ENCODE measurements around the gene HOMER1. TPM values are rescaled to one million over a fixed set of nuclear protein-coding genes. Genes with fewer than 3 reads are reported as not detected.

Gene HOMER1
- total and polyA plus RNA-seq, 2 of the 13 experiments (the other 11 are each of a cell fraction or from before 2014, with no cell fraction given) = 5.3 to 24.8 TPM

GRCh38 chr5:79546782-79547428 is 33.0 kb upstream of the HOMER1 start (continued):
- peak; percentile 64; the same call in 1 of the 2 replicates for TF ChIP-seq SIX4 (CRISPR knock-in tag; IDR thresholded peaks at IDR 0.05)
- no peak for TF ChIP-seq ZFYVE20 (CRISPR knock-in tag; IDR thresholded peaks at IDR 0.05; ENCODE audit: borderline replicate concordance, low read depth)
- TF ChIP-seq, protein P1, sequence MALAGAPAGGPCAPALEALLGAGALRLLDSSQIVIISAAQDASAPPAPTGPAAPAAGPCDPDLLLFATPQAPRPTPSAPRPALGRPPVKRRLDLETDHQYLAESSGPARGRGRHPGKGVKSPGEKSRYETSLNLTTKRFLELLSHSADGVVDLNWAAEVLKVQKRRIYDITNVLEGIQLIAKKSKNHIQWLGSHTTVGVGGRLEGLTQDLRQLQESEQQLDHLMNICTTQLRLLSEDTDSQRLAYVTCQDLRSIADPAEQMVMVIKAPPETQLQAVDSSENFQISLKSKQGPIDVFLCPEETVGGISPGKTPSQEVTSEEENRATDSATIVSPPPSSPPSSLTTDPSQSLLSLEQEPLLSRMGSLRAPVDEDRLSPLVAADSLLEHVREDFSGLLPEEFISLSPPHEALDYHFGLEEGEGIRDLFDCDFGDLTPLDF (CRISPR knock-in tag; IDR thresholded peaks at IDR 0.05) = no peak
- peak; percentile 89 for TF ChIP-seq FOXO1 (CRISPR knock-in tag; IDR thresholded peaks at IDR 0.05)
- no peak for TF ChIP-seq NFE2L1 (CRISPR knock-in tag; IDR thresholded peaks at IDR 0.05; ENCODE audit: borderline replicate concordance)
- peak; percentile 82 for TF ChIP-seq GATAD2A (CRISPR knock-in tag; IDR thresholded peaks at IDR 0.05)
- TF ChIP-seq EP300 (IDR thresholded peaks at IDR 0.05; ENCODE audit: low read depth in 2 of 2, low read length in 2 of 2) = peak in 1 of 2 experiments; percentile 80; a peak in 2 of 4 replicates
- TF ChIP-seq EP300 (CRISPR knock-in tag; IDR thresholded peaks at IDR 0.05; ENCODE audit: borderline replicate concordance) = no peak; the same call in 1 of the 2 replicates
- no peak for TF ChIP-seq RFX3 (CRISPR knock-in tag; IDR thresholded peaks at IDR 0.05)
- 0 out of 2 replicates have a peak, but pooled peaks have one; percentile 26 for TF ChIP-seq SMYD3 (CRISPR knock-in tag; IDR thresholded peaks at IDR 0.05)
- no peak for TF ChIP-seq ZSCAN22 (CRISPR knock-in tag; IDR thresholded peaks at IDR 0.05)
- no peak for TF ChIP-seq IRX3 (CRISPR knock-in tag; IDR thresholded peaks at IDR 0.05; ENCODE audit: borderline replicate concordance, low read depth)
- TF ChIP-seq, protein P2, sequence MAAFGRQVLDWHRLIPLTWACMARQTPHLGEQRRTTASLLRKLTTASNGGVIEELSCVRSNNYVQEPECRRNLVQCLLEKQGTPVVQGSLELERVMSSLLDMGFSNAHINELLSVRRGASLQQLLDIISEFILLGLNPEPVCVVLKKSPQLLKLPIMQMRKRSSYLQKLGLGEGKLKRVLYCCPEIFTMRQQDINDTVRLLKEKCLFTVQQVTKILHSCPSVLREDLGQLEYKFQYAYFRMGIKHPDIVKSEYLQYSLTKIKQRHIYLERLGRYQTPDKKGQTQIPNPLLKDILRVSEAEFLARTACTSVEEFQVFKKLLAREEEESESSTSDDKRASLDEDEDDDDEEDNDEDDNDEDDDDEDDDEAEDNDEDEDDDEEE (CRISPR knock-in tag; IDR thresholded peaks at IDR 0.05) = no peak
- no peak for TF ChIP-seq ZNF577 (CRISPR knock-in tag; IDR thresholded peaks at IDR 0.05; ENCODE audit: borderline replicate concordance, low read depth)
- no peak for TF ChIP-seq GTF3A (CRISPR knock-in tag; conservative IDR thresholded peaks at IDR 0.05)
- TF ChIP-seq, protein P3, sequence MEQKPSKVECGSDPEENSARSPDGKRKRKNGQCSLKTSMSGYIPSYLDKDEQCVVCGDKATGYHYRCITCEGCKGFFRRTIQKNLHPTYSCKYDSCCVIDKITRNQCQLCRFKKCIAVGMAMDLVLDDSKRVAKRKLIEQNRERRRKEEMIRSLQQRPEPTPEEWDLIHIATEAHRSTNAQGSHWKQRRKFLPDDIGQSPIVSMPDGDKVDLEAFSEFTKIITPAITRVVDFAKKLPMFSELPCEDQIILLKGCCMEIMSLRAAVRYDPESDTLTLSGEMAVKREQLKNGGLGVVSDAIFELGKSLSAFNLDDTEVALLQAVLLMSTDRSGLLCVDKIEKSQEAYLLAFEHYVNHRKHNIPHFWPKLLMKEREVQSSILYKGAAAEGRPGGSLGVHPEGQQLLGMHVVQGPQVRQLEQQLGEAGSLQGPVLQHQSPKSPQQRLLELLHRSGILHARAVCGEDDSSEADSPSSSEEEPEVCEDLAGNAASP (CRISPR knock-in tag; IDR thresholded peaks at IDR 0.05; ENCODE audit: borderline replicate concordance) = no peak
- no peak for TF ChIP-seq GMEB2 (CRISPR knock-in tag; IDR thresholded peaks at IDR 0.05; ENCODE audit: low read depth)
- no peak for TF ChIP-seq ZNF724P (CRISPR knock-in tag; IDR thresholded peaks at IDR 0.05; ENCODE audit: borderline replicate concordance)
- TF ChIP-seq TARDBP (CRISPR knock-in tag; IDR thresholded peaks at IDR 0.05) = peak; percentile 17; the same call in 1 of the 2 replicates
- no peak for TF ChIP-seq SRSF1 (optimal IDR thresholded peaks at IDR 0.05; ENCODE audit: low read depth, low read length)
- TF ChIP-seq, protein P4, sequence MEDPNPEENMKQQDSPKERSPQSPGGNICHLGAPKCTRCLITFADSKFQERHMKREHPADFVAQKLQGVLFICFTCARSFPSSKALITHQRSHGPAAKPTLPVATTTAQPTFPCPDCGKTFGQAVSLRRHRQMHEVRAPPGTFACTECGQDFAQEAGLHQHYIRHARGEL (CRISPR knock-in tag; IDR thresholded peaks at IDR 0.05) = no peak
- no peak for TF ChIP-seq RCOR2 (CRISPR knock-in tag; IDR thresholded peaks at IDR 0.05)
